ENCODE data around the gene MAPKAP1. TPM values are rescaled to one million over a fixed set of nuclear protein-coding genes. Genes with fewer than 3 reads are reported as not detected.

MAPKAP1 gene
- total RNA-seq, 2 experiments from 2014 or later = 66.2 to 78.8 TPM

DNA sequence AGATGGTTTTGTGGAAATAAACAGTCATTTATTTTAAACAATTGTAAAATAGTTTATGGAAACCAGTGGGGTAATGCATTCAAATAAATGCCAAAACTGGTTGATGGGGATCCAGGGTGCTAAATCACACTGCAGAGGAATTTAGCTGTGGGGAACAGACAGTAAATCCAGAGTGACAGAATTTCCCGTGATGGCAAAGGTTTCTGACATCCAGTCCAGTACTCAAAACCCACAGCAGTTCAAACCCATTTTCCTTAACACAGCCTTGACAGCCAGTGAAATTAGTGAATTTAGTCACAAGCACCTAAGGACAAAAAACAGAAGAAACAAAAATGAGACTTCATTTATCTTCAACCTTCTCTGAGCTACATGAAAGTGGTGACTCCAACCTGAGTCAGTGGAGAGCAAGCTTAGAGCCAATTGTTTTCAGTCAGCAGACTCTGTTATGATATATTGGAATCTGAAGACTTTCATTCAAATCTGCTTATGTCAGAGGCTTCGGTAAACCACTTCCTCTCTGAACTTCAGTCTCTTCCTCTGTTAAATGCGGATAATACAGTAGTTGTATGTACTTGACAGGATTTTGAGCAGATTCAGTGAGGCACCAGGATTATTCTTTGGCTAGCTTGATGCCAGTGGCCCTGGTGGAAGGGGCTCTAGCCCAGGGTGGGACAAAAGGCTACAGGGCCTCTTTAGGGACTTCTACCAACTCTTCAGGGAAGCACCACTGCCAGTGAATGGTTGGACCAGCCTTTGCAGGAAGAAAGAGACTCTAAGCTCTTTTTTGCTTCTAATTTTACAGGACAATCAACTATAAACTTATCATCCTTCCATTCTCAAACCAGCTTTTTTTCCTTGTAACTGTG, 185.3 kb downstream of the MAPKAP1 start:
- intact Hi-C loops (cut with micrococcal nuclease; ENCODE audit: unreplicated experiment) = no loop called here
- Histone ChIP-seq H3K9me3 (ENCODE audit: low read length) (no peaks in the 10 kb centered on the region), H3K36me3 (ENCODE audit: insufficient read depth, low read length) (peaks cover 6% of the 10 kb centered on the region), H3K4me3 (ENCODE audit: low read depth, low read length, poor library complexity, severe bottlenecking) (no peak overlapping the region), H3K79me2 (ENCODE audit: insufficient read depth, low read depth, low read length) (no peaks in the 10 kb centered on the region), H2AFZ (ENCODE audit: low read length) (no peak overlapping the region), H3K4me2 (ENCODE audit: low read length) (peak overlapping the region; percentile 49), H3K4me1 (ENCODE audit: insufficient read depth, low read length, poor library complexity, severe bottlenecking) (peaks cover 12% of the 10 kb centered on the region), H4K20me1 (ENCODE audit: insufficient read depth, low read length) (no peaks in the 10 kb centered on the region), H3K9me2 (ENCODE audit: insufficient read depth, low read length) (no peaks in the 10 kb centered on the region), H3K27ac (ENCODE audit: low read depth, low read length, poor library complexity, severe bottlenecking) (no peak overlapping the region)
- CTCF ChIA-PET (ENCODE audit: unreplicated experiment) = no interaction called here
- POLR2A ChIA-PET = interaction anchor here (1.3 to 1.4 kb wide), 2 partner anchors 9 to 22 kb away, joined by 3 to 6 read pairs; no protein-coding TSS in a partner anchor
- no TSS peak for BruUV-seq (replicated peaks)
- TF ChIP-seq EZH2phosphoT487 (IDR thresholded peaks at IDR 0.05; ENCODE audit: borderline replicate concordance, low read depth, low read length) = no peak
- TF ChIP-seq, protein P1, sequence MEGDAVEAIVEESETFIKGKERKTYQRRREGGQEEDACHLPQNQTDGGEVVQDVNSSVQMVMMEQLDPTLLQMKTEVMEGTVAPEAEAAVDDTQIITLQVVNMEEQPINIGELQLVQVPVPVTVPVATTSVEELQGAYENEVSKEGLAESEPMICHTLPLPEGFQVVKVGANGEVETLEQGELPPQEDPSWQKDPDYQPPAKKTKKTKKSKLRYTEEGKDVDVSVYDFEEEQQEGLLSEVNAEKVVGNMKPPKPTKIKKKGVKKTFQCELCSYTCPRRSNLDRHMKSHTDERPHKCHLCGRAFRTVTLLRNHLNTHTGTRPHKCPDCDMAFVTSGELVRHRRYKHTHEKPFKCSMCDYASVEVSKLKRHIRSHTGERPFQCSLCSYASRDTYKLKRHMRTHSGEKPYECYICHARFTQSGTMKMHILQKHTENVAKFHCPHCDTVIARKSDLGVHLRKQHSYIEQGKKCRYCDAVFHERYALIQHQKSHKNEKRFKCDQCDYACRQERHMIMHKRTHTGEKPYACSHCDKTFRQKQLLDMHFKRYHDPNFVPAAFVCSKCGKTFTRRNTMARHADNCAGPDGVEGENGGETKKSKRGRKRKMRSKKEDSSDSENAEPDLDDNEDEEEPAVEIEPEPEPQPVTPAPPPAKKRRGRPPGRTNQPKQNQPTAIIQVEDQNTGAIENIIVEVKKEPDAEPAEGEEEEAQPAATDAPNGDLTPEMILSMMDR (conservative IDR thresholded peaks at IDR 0.05; ENCODE audit: low read length) = no peak
- DNase-seq (ENCODE audit: low spot score) = peak; percentile 44

DNA sequence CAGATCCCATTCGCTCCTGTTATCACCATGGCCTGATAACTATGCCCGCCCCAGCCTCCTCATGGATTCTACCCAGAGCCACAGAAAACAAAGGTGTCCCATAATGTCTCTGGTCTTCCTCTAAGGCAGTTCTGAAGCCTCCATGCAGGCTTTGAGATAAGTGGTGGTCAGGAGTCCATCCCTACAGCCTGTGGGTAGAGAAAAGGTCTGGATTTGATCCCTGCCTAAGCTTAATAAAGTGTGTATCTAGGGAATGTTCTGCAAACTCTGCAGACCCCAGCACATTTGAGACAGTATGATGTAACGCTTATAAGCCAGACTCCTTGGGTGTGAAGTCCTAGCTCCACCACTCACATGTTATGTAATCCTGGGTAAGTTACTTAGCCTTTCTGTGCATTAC, 187.3 kb downstream of the MAPKAP1 start:
- H3K36me3 ChIP-seq (ENCODE audit: insufficient read depth, low read length) = peaks cover 6% of the 10 kb centered on the region
- H4K20me1 ChIP-seq (ENCODE audit: insufficient read depth, low read length) = no peaks in the 10 kb centered on the region
- H2AFZ ChIP-seq (ENCODE audit: low read length) = no peak overlapping the region
- H3K4me2 ChIP-seq (ENCODE audit: low read length) = no peak overlapping the region
- H3K79me2 ChIP-seq (ENCODE audit: insufficient read depth, low read depth, low read length) = no peaks in the 10 kb centered on the region
- H3K27ac ChIP-seq (ENCODE audit: low read depth, low read length, poor library complexity, severe bottlenecking) = no peak overlapping the region
- no TSS peak for BruUV-seq (replicated peaks)
- H3K9me3 ChIP-seq (ENCODE audit: low read length) = no peaks in the 10 kb centered on the region
- intact Hi-C loops (cut with micrococcal nuclease; ENCODE audit: unreplicated experiment) = no loop called here
- no peaks in the 10 kb centered on the region for H3K9me2 ChIP-seq (ENCODE audit: insufficient read depth, low read length)
- ChIA-PET POLR2A (no interaction called here), CTCF (ENCODE audit: unreplicated experiment) (no interaction called here)
- peaks cover 12% of the 10 kb centered on the region for H3K4me1 ChIP-seq (ENCODE audit: insufficient read depth, low read length, poor library complexity, severe bottlenecking)
- no peak for DNase-seq (ENCODE audit: low spot score)
- no peak overlapping the region for H3K4me3 ChIP-seq (ENCODE audit: low read depth, low read length, poor library complexity, severe bottlenecking)
- no peak for TF ChIP-seq EZH2phosphoT487 (IDR thresholded peaks at IDR 0.05; ENCODE audit: borderline replicate concordance, low read depth, low read length)
- TF ChIP-seq, protein P1 (conservative IDR thresholded peaks at IDR 0.05; ENCODE audit: low read length) = no peak

DNA sequence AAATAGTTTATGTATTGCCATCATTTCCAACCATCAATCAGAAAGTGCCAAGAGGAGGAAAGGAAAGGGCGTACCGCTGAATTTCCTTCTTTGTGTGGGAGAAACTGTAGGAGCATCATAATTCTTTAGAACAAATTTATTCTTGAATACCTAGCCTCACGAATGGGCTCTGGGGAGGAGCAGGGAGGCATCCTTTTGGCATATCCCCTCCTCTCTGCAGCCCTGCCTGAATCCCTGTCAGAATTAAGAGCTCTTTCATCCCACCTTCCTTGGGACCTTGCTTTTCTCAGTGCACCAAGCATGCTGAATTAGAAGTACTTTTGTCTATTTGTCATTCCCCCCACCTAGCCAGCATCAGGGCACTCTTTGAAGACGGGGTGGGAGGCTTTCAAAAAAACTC, 189.4 kb downstream of the MAPKAP1 start:
- Histone ChIP-seq H3K27ac (ENCODE audit: low read depth, low read length, poor library complexity, severe bottlenecking) (no peak overlapping the region), H3K4me2 (ENCODE audit: low read length) (no peak overlapping the region), H3K9me3 (ENCODE audit: low read length) (no peaks in the 10 kb centered on the region), H3K4me1 (ENCODE audit: insufficient read depth, low read length, poor library complexity, severe bottlenecking) (peaks cover 12% of the 10 kb centered on the region), H3K36me3 (ENCODE audit: insufficient read depth, low read length) (peaks cover 6% of the 10 kb centered on the region), H3K79me2 (ENCODE audit: insufficient read depth, low read depth, low read length) (no peaks in the 10 kb centered on the region), H3K4me3 (ENCODE audit: low read depth, low read length, poor library complexity, severe bottlenecking) (no peak overlapping the region), H4K20me1 (ENCODE audit: insufficient read depth, low read length) (no peaks in the 10 kb centered on the region), H3K9me2 (ENCODE audit: insufficient read depth, low read length) (no peaks in the 10 kb centered on the region), H2AFZ (ENCODE audit: low read length) (no peak overlapping the region)
- ChIA-PET CTCF (ENCODE audit: unreplicated experiment) (no interaction called here), POLR2A (interaction anchor here (0.7 kb wide), 1 partner anchor 129 kb away, joined by 3 read pairs; no protein-coding TSS in a partner anchor)
- no peak for DNase-seq (ENCODE audit: low spot score)
- BruUV-seq (replicated peaks) = no TSS peak
- no peak for TF ChIP-seq EZH2phosphoT487 (IDR thresholded peaks at IDR 0.05; ENCODE audit: borderline replicate concordance, low read depth, low read length)
- TF ChIP-seq, protein P1 (conservative IDR thresholded peaks at IDR 0.05; ENCODE audit: low read length) = no peak
- intact Hi-C loops (cut with micrococcal nuclease; ENCODE audit: unreplicated experiment) = no loop called here
